HG03442 (cell line): ENCODE measurements around the gene FNBP1.
A peak's percentile ranks its signal among the peaks of the same experiment; 100 is the strongest.
"Not testable (repeated sequence)": the region's sequence is repeated elsewhere in the genome, so short reads cannot be mapped to it uniquely, and the experiment has no call there.

Experiments
- ATAC-seq: cut with Tn5 transposase; IDR thresholded peaks from one replicate; pipeline ENCODE4 v1.9.1; 2021; ENCODE audit warnings: mild to moderate bottlenecking, moderate library complexity; ENCODE audit not compliant: unreplicated experiment

Gene FNBP1

GRCh38 chr9:130022566-130023143, 20.3 kb downstream of the FNBP1 start:
- ATAC-seq: no peak

- ATAC-seq: not testable (repeated sequence)
These were observed 21.1 kb downstream of the FNBP1 start for GRCh38 chr9:130021842-130022241.

- ATAC-seq: no peak
These were observed 21.9 kb downstream of the FNBP1 start for GRCh38 chr9:130021123-130021522.

GRCh38 chr9:130020618-130021017, 22.4 kb downstream of the FNBP1 start:
- no peak for ATAC-seq

GRCh38 chr9:130018265-130018664, 24.7 kb downstream of the FNBP1 start:
- no peak for ATAC-seq

- ATAC-seq: not testable (repeated sequence)
These were observed 25.5 kb downstream of the FNBP1 start for GRCh38 chr9:130017510-130017909.

GRCh38 chr9:130017076-130017475, 25.9 kb downstream of the FNBP1 start:
- no peak for ATAC-seq

GRCh38 chr9:130015353-130016019, 27.5 kb downstream of the FNBP1 start:
- ATAC-seq: no peak

- ATAC-seq: no peak
These were observed 29.7 kb downstream of the FNBP1 start for GRCh38 chr9:130013326-130013725.

- ATAC-seq: peak; percentile 44
These were observed 32.6 kb downstream of the FNBP1 start for GRCh38 chr9:130010151-130010988.

- ATAC-seq: not testable (repeated sequence)
These were observed 33.4 kb downstream of the FNBP1 start for GRCh38 chr9:130009546-130009945.

GRCh38 chr9:130008538-130008937, 34.5 kb downstream of the FNBP1 start:
- no peak for ATAC-seq

GRCh38 chr9:130006952-130007351, 36.0 kb downstream of the FNBP1 start:
- not testable (repeated sequence) for ATAC-seq

- no peak for ATAC-seq
These were observed 38.9 kb downstream of the FNBP1 start for GRCh38 chr9:130003943-130004552.

GRCh38 chr9:130002320-130002719, 40.7 kb downstream of the FNBP1 start:
- no peak for ATAC-seq

GRCh38 chr9:130001190-130001589, 41.8 kb downstream of the FNBP1 start:
- no peak for ATAC-seq

- no peak for ATAC-seq
These were observed 43.9 kb downstream of the FNBP1 start for GRCh38 chr9:129999141-129999510.

GRCh38 chr9:129998491-129999140, 44.4 kb downstream of the FNBP1 start:
- ATAC-seq: no peak

GRCh38 chr9:129997706-129998105, 45.3 kb downstream of the FNBP1 start:
- ATAC-seq: not testable (repeated sequence)

- no peak for ATAC-seq
These were observed 46.7 kb downstream of the FNBP1 start for GRCh38 chr9:129996161-129996830.
